Right lobe of liver (tissue), 6 donors: Measurements from ENCODE around the gene CADPS. TPM values are rescaled to one million over a fixed set of nuclear protein-coding genes. Genes with fewer than 3 reads are reported as not detected.

ENCODE experiments used
- ATAC-seq, 4 donors: fragments of 200-7000 bp; cut with Tn5 transposase; one replicate each; pipeline ENCODE4 v1.9.1; 2020; ENCODE audit warnings: mild to moderate bottlenecking in 4 of 4, moderate library complexity in 4 of 4
- DNase-seq, 3 donors: peaks; one replicate each; pipeline ENCODE4 v3.0.0-alpha.2; 2020
- H3K27ac ChIP-seq, 3 donors: fragments of 200-600 bp; one replicate each; pipeline ENCODE4 v1.8.0; 2022
- H3K27me3 ChIP-seq, 2 donors: fragments of 200-600 bp; one replicate each; pipeline ENCODE4 v1.8.0; 2022
- H3K36me3 ChIP-seq, 4 donors: fragments of 200-600 bp; sonication (generic) in 1 of 4; one replicate each; pipeline versions ENCODE4 v1.5.1 to v1.8.0; 2017 to 2022; ENCODE audit warnings: control low read depth in 1 of 4
- H3K4me1 ChIP-seq, 4 donors: fragments of 200-600 bp; sonication (generic) in 1 of 4; one replicate each; pipeline versions ENCODE4 v1.5.1 to v1.8.0; 2017 to 2022; ENCODE audit warnings: control low read depth in 1 of 4
- H3K4me3 ChIP-seq, 3 donors: fragments of 200-600 bp; one replicate each; pipeline ENCODE4 v1.8.0; 2022
- H3K9me3 ChIP-seq, 4 donors: fragments of 200-600 bp; sonication (generic) in 1 of 4; one replicate each; pipeline versions ENCODE4 v1.5.1 to v1.8.0; 2017 to 2022; ENCODE audit warnings: control low read depth in 1 of 4
- POLR2A ChIP-seq: fragments of 450-650 bp; IDR thresholded peaks from one replicate; pipeline ENCODE4 v1.6.1; 2017; ENCODE audit warnings: antibody characterized with exemption, mild to moderate bottlenecking
- WGBS: methylation state at CpG from one replicate; pipeline ENCODE4 v1.1.6; 2018; ENCODE audit warnings: low coverage, low lambda C conversion rate; ENCODE audit not compliant: insufficient coverage; ENCODE audit errors: missing lambda C conversion rate; 5-methylcytosine and 5-hydroxymethylcytosine counted together
- intact Hi-C, 2 donors: fragments of 100-400 bp; cut with DNase I; formaldehyde crosslinking; loops; one replicate each; pipeline versions ENCODE4 v1.11.2 to v1.14.1; 2022
- total RNA-seq, 6 experiments: library from RNA; depleted of rRNA in 2 of 6; stranded (reverse); fragments of >200 nt in 2 of 6; fragmentation: NEBNext Ultra II Directional in 3 of 6; extraction: Animal tissue kit (Norgen Biotek cat#: 25700) in 3 of 6; gene quantifications; one replicate each; pipeline versions ENCODE4 v1.1.0 to v1.2.4, GENCODE V29; 2016 to 2023
- TF ChIP-seq, protein P1 (sequence below), 4 donors: fragments of 200-600 bp in 3 of 4; fragments of 450-650 bp in 1 of 4; IDR thresholded peaks; one replicate each; pipeline versions ENCODE4 v1.5.1 to v1.8.0; 2016 to 2022; ENCODE audit warnings: antibody characterized with exemption in 4 of 4, mild to moderate bottlenecking in 2 of 4
- donor health status: DM: no; HTN: yes; CAD: no.
- donor health status: DM: no; HTN: no; CAD: no.
- donor health status: DM: no; HTN: no; CAD: no.
- donor health status: DM: no; HTN: yes; CAD: no.
- donor health status: DM: no; HTN: yes; CAD: no.

Gene CADPS
- total RNA-seq, 6 experiments from 2014 or later, result 0.06 to 0.98 TPM; not detected in 4

- 56% methylated on average over 2 of the region's 2 CpGs for WGBS
- Histone ChIP-seq H3K27me3 (no peaks in the 10 kb centered on the region), H3K9me3 (no peaks in the 10 kb centered on the region), H3K4me1 (no peaks in the 10 kb centered on the region), H3K36me3 (no peaks in the 10 kb centered on the region), H3K4me3 (no peak overlapping the region), H3K27ac (no peak overlapping the region)
- intact Hi-C loops, result no loop called here
- no peak for TF ChIP-seq POLR2A
- TF ChIP-seq, protein P1, sequence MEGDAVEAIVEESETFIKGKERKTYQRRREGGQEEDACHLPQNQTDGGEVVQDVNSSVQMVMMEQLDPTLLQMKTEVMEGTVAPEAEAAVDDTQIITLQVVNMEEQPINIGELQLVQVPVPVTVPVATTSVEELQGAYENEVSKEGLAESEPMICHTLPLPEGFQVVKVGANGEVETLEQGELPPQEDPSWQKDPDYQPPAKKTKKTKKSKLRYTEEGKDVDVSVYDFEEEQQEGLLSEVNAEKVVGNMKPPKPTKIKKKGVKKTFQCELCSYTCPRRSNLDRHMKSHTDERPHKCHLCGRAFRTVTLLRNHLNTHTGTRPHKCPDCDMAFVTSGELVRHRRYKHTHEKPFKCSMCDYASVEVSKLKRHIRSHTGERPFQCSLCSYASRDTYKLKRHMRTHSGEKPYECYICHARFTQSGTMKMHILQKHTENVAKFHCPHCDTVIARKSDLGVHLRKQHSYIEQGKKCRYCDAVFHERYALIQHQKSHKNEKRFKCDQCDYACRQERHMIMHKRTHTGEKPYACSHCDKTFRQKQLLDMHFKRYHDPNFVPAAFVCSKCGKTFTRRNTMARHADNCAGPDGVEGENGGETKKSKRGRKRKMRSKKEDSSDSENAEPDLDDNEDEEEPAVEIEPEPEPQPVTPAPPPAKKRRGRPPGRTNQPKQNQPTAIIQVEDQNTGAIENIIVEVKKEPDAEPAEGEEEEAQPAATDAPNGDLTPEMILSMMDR (IDR thresholded peaks at IDR 0.05), result no peak
- DNase-seq (no peak), ATAC-seq (no peak)
These were observed 187.2 kb downstream of the CADPS start for GRCh38 chr3:62688050-62688449.

DNA sequence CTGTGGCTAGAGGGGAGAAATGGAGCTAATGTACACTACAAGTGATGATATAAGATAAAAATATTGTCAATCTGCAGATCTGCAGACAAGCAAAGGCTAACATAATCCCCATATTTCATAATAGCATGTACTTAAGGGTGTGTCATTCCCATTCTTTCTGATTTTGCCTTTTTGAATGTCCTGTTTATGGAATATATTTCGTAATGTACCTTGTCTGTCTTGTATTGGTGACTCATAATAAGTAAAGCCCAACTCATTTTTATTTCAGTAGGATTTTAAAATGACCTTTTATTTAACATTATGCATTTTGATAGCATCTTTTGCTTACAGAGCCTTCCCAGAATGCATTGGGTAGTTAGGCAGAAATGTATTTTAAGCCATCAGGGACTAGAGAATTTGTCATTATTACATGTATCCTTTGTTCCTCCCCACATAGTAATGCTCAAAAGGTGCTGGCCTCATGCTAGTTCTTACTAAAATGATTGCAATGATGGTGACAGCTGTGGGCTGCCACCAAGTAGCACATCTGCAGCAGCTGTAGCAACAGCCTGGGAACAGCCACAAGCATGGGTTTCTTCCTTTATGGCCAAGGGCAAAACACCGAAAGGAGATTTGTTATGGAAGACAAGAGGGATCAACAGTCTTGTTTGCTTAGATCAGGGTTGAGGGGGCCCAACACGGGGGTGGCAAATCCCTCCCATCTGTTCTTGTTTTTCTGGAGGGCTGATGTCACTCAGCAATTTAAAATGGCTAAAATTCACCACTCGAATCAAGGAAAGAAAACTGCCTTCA, 188.5 kb downstream of the CADPS start:
- Histone ChIP-seq H3K4me3 (no peak overlapping the region), H3K9me3 (no peaks in the 10 kb centered on the region), H3K27ac (no peak overlapping the region), H3K27me3 (no peaks in the 10 kb centered on the region), H3K36me3 (no peaks in the 10 kb centered on the region), H3K4me1 (no peaks in the 10 kb centered on the region)
- TF ChIP-seq POLR2A, result no peak
- TF ChIP-seq, protein P1 (IDR thresholded peaks at IDR 0.05), result no peak
- 37% methylated on average over 4 of the region's 4 CpGs for WGBS
- no peak for ATAC-seq
- intact Hi-C loops, result no loop called here
- DNase-seq, result no peak

- DNase-seq (no peak), ATAC-seq (no peak)
- no peak overlapping the region for H3K27ac ChIP-seq
- intact Hi-C loops, result no loop called here
- H3K4me1 ChIP-seq, result no peaks in the 10 kb centered on the region
- H3K36me3 ChIP-seq, result no peaks in the 10 kb centered on the region
- no peak for TF ChIP-seq POLR2A
- no peak overlapping the region for H3K4me3 ChIP-seq
- H3K9me3 ChIP-seq, result no peaks in the 10 kb centered on the region
- H3K27me3 ChIP-seq, result no peaks in the 10 kb centered on the region
- WGBS, result 83% methylated on average over 2 of the region's 2 CpGs
These were observed 192.4 kb downstream of the CADPS start for GRCh38 chr3:62682826-62683225.

DNA sequence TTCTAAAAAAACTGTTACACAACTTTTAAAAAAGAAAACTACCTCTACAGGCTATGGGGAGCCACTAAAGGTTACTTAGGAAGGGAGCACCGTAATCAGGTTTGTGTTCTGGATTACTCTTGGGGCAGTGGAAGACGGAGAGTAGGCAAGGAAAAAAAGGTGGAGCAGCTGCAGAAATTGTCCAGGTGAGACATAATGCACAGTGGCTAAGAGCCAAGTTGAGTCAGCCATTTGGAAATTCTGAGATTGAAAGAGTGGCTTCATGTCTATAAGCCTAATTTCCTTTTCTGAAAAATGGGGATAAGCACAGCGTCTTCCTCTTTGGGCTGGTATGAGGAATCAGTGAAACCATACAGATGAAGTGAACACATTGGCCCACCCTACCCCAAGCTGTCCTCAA, 195.2 kb downstream of the CADPS start:
- Histone ChIP-seq H3K9me3 (no peaks in the 10 kb centered on the region), H3K4me1 (no peaks in the 10 kb centered on the region), H3K4me3 (no peak overlapping the region), H3K27me3 (no peaks in the 10 kb centered on the region), H3K27ac (no peak overlapping the region), H3K36me3 (no peaks in the 10 kb centered on the region)
- ATAC-seq, result no peak
- no peak for TF ChIP-seq POLR2A
- TF ChIP-seq, protein P1 (IDR thresholded peaks at IDR 0.05), result no peak
- intact Hi-C loops, result no loop called here
- DNase-seq, result no peak
- 54% methylated on average over 2 of the region's 3 CpGs for WGBS

DNA sequence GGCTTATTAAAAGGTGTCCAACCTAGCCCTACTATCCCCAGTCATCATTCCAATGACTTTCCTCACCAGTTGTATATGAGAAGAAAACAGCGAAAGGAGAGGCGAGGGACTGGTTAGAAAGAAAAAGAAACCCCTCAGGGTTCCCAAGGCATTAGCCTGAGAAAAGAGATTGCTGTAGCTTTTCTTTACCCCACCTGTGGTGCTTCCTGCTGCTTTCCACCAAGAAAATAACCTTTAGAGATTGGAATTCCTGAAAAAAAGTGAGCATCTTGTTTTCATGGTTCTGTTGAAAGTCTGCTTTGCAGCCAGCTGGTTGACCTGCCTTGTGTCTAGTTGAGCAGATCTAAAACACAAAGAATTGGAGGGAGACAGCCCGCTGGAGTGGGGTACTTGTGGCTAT, 196.4 kb downstream of the CADPS start:
- DNase-seq (no peak), ATAC-seq (no peak)
- WGBS, result 52% methylated on average over 3 of the region's 3 CpGs
- Histone ChIP-seq H3K27me3 (no peaks in the 10 kb centered on the region), H3K36me3 (no peaks in the 10 kb centered on the region), H3K9me3 (no peaks in the 10 kb centered on the region), H3K27ac (no peak overlapping the region), H3K4me3 (no peak overlapping the region), H3K4me1 (no peaks in the 10 kb centered on the region)
- intact Hi-C loops, result no loop called here
- no peak for TF ChIP-seq POLR2A
- TF ChIP-seq, protein P1 (IDR thresholded peaks at IDR 0.05), result no peak
